Panc1 (cell line): ENCODE measurements around the gene KLC4. TPM values are rescaled to one million over a fixed set of nuclear protein-coding genes. Genes with fewer than 3 reads are reported as not detected.
A peak's percentile ranks its signal among the peaks of the same experiment; 100 is the strongest.

Experiments
- ATAC-seq: fragments of 200-7000 bp; cut with Tn5 transposase; 2 replicates; pipeline ENCODE4 v1.9.1; 2020; ENCODE audit warnings: mild to moderate bottlenecking, moderate library complexity
- BruUV-seq: library from RNA; stranded (reverse); fragments of 400-500 nt; replicated peaks from 2 replicates; lab custom pipeline; 2021; lab: Mats Ljungman, UMichigan
- CTCF ChIA-PET: fragments of 300-600 bp; sonication (Branson Sonifier 250); formaldehyde crosslinking; loops from one replicate; lab custom pipeline; 2022; ENCODE audit warnings: antibody characterized with exemption; lab: Charles Lee
- POLR2A ChIA-PET: fragments of 300-600 bp; sonication (Branson Sonifier 250); formaldehyde crosslinking; loops from one replicate; lab custom pipeline; 2022; ENCODE audit warnings: antibody characterized with exemption; lab: Charles Lee
- DNase-seq: peaks from one replicate; pipeline ENCODE4 v3.0.0-alpha.2; 2010; ENCODE audit warnings: low read depth, low spot score
- H3K27ac ChIP-seq: 2 replicates; pipeline ENCODE4 v1.5.1; 2011; ENCODE audit warnings: mild to moderate bottlenecking, low read length, inconsistent platforms
- H3K27me3 ChIP-seq: fragments of 200-500 bp; sonication (Bioruptor generic); 2 replicates; pipeline ENCODE4 v1.6.0; 2014; ENCODE audit warnings: low read length, inconsistent platforms; ENCODE audit not compliant: control insufficient read depth, insufficient read depth
- H3K36me3 ChIP-seq: fragments of 200-500 bp; sonication (Bioruptor generic); 2 replicates; pipeline ENCODE4 v1.5.1; 2014; ENCODE audit warnings: inconsistent platforms, mild to moderate bottlenecking, low read length, moderate library complexity; ENCODE audit not compliant: control insufficient read depth, insufficient read depth
- H3K4me1 ChIP-seq: 2 replicates; pipeline ENCODE4 v1.5.1; 2011; ENCODE audit warnings: inconsistent platforms, mild to moderate bottlenecking, low read length, moderate library complexity; ENCODE audit not compliant: control insufficient read depth, insufficient read depth
- H3K4me3 ChIP-seq, 2 experiments: 2 replicates each; pipeline ENCODE4 v1.5.1; 2011 to 2012; ENCODE audit warnings: low read depth in 2 of 2, low read length in 2 of 2, mild to moderate bottlenecking in 2 of 2, inconsistent platforms in 1 of 2, moderate library complexity in 1 of 2
- H3K9me3 ChIP-seq: fragments of 200-500 bp; sonication (Bioruptor generic); 2 replicates; pipeline ENCODE4 v1.5.1; 2014; ENCODE audit warnings: low read depth, mild to moderate bottlenecking, inconsistent platforms, low read length, moderate library complexity; ENCODE audit not compliant: control insufficient read depth, insufficient read depth
- POLR2AphosphoS5 ChIP-seq: IDR thresholded peaks from 2 replicates; pipeline ENCODE4 v1.6.1; 2012; ENCODE audit warnings: mild to moderate bottlenecking, low read depth, low read length, moderate library complexity
- SIN3A ChIP-seq: IDR thresholded peaks from 2 replicates; pipeline ENCODE4 v1.6.1; 2012; ENCODE audit warnings: low read depth, mild to moderate bottlenecking, low read length, moderate library complexity, borderline replicate concordance; ENCODE audit not compliant: insufficient read depth
- TCF7L2 ChIP-seq: IDR thresholded peaks from 2 replicates; pipeline ENCODE4 v1.6.1; 2011; ENCODE audit warnings: mild to moderate bottlenecking, low read depth, low read length, inconsistent platforms
- in situ Hi-C: cut with HindIII; loops from 2 replicates; pipeline ENCODE4 v1.10.0; 2016; ENCODE audit warnings: low sequenced_read_pairs, low pct_unique_long_range_greater_than_20kb
- intact Hi-C: fragments of 100-400 bp; cut with micrococcal nuclease; formaldehyde crosslinking; loops from one replicate; pipeline ENCODE4 v1.10.0; 2022; ENCODE audit not compliant: unreplicated experiment
- total RNA-seq: library from RNA; stranded (reverse); gene quantifications from one replicate; pipeline ENCODE4 v1.2.1, GENCODE V29; 2021; ENCODE audit not compliant: unreplicated experiment
- TF ChIP-seq, protein P1 (sequence below): fragments of 450-650 bp; IDR thresholded peaks from 2 replicates; pipeline ENCODE4 v1.5.1; 2017; ENCODE audit warnings: mild to moderate bottlenecking
- TF ChIP-seq, protein P2 (sequence below), 2 experiments: IDR thresholded peaks; 2 replicates each; pipeline ENCODE4 v1.6.1; 2011 to 2012; ENCODE audit warnings: low read depth in 2 of 2, control low read depth in 1 of 2, low read length in 1 of 2, mild to moderate bottlenecking in 1 of 2, moderate library complexity in 1 of 2; ENCODE audit not compliant: insufficient read depth in 1 of 2

KLC4 gene
- total RNA-seq, 1 experiment from 2014 or later, result 22.6 TPM

DNA sequence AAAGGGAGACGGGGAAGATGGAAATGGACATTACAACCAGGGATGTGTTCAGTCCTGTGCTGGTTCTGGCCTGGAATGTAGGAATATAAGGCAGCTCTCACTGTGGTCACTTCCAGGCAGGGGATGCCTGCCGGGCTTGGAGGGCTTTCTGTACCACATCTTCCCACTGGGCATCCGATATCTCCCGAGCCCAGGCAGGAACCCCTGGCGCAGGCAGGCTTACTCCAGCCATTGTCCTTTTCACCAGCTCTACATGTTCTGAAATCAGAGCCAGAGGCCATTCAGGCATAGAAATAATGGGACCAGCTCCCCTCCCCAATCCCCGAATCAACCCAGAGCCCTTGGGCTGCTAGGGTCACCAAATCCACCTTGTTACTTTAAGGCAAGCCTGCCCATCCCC is 47.1 kb upstream of the KLC4 start:
- ChIA-PET POLR2A (interaction anchor here (0.6 kb wide), 1 partner anchor 37 kb away, joined by 5 read pairs; no protein-coding TSS in a partner anchor), CTCF (no interaction called here)
- Histone ChIP-seq H3K27ac (peak overlapping the region; percentile 71), H3K4me1 (peaks cover 20% of the 10 kb centered on the region), H3K9me3 (no peaks in the 10 kb centered on the region), H3K27me3 (no peaks in the 10 kb centered on the region), H3K4me3 (peak overlapping the region; percentile 80 to 87), H3K36me3 (peaks cover 22% of the 10 kb centered on the region)
- in situ Hi-C loops (no loop called here), intact Hi-C loops (loop anchor here (5.0 kb wide), 1 partner anchor 110 kb away; no protein-coding TSS in a partner anchor)
- no TSS peak for BruUV-seq
- DNase-seq, result no peak
- TF ChIP-seq, protein P1, sequence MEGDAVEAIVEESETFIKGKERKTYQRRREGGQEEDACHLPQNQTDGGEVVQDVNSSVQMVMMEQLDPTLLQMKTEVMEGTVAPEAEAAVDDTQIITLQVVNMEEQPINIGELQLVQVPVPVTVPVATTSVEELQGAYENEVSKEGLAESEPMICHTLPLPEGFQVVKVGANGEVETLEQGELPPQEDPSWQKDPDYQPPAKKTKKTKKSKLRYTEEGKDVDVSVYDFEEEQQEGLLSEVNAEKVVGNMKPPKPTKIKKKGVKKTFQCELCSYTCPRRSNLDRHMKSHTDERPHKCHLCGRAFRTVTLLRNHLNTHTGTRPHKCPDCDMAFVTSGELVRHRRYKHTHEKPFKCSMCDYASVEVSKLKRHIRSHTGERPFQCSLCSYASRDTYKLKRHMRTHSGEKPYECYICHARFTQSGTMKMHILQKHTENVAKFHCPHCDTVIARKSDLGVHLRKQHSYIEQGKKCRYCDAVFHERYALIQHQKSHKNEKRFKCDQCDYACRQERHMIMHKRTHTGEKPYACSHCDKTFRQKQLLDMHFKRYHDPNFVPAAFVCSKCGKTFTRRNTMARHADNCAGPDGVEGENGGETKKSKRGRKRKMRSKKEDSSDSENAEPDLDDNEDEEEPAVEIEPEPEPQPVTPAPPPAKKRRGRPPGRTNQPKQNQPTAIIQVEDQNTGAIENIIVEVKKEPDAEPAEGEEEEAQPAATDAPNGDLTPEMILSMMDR, result no peak
- ATAC-seq, result no peak

DNA sequence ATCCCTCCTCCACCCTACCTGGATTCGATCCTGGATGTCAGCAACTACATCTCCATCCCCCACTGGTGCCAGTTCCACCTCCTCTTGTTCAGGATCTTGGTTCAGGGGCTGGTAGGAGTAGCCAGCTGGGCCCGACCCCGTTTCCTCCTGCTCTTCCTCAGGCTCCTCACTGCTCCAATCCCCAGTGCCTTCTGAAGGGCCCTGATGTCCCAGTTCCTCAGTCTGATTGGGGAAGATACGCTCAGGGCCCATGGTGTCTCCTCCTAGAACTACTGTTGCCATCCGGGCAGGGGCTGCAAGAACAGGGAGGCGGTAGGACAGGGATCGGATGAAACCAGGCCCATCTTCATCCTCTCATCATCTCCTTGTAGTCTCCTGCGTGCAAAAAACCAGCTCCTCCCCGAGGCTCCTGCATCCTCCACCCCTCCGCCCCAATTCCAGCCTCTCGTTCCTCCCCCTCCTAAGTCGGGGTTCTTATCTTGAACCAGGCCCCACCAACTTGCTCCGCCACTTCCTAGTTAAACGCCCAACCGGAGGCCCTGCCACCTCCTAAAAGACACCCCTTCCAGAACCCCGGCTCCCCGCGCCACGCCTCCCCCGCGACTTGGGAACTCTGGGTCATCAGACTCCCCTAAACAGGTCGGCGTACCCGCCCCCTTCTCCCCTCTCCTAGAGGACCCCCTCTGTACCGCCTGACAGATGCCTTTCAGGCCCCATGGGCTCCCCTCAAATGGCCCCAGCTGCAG is 46.2 kb upstream of the KLC4 start:
- POLR2A ChIA-PET, result interaction anchor here (0.6 to 1.0 kb wide), 3 partner anchors 25 to 169 kb away, joined by 3 to 5 read pairs (median 3); partner anchors contain the start of gene CUL9
- H3K4me3 ChIP-seq, result peak overlapping the region; percentile 80 to 87
- H3K36me3 ChIP-seq, result peaks cover 21% of the 10 kb centered on the region
- no peaks in the 10 kb centered on the region for H3K27me3 ChIP-seq
- in situ Hi-C loops, result no loop called here
- no TSS peak for BruUV-seq
- no peaks in the 10 kb centered on the region for H3K9me3 ChIP-seq
- H3K27ac ChIP-seq, result peak overlapping the region; percentile 71
- intact Hi-C loops, result loop anchor here (5.0 kb wide), 1 partner anchor 111 kb away; no protein-coding TSS in a partner anchor
- DNase-seq (no peak), ATAC-seq (peak; percentile 8)
- 0 out of 2 replicates have a peak, but pooled peaks have one; percentile 68 for TF ChIP-seq SIN3A
- TF ChIP-seq, protein P1, result no peak
- H3K4me1 ChIP-seq, result peaks cover 20% of the 10 kb centered on the region
- CTCF ChIA-PET, result interaction anchor here (1.0 kb wide), 1 partner anchor 112 kb away, joined by 3 read pairs; no protein-coding TSS in a partner anchor

DNA sequence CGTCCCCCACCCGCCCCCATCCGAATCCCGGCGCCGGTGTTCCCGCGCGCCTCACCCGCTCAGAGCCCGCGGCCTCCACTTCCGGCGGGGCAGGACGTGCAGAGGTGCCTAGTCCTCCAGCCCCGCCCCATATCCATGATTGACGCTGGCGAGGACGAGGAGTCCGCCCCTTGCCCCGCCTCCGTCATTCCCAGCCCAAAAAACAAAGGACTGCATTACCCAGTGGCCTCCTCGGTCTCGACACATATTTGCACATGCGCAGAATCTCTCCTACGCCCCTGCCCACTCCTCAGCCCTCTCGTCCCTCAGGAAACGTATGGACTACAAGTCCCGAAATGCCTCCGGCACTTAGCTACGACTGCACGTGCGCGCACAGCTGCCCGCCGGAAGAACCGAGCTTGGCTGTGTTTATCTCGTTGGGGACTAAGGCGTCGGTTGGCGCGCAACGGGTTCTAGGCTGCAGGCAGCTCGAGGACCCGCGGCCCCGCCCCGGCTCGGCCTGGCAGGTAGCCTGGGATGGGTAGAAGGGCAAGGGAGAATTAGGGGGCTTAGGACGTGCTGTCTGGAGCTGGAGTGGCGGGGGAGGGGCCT is 45.5 kb upstream of the KLC4 start, which contains the start of the genes KLHDC3 and MEA1:
Gene KLHDC3, plus strand, starts transcription at position 407 of the 591 bp plus-strand sequence. CDS start 2,944 bp downstream, outside the sequence.
Gene MEA1, minus strand, starts transcription at position 104 of the 591 bp plus-strand sequence. CDS start 133 bp downstream, outside the sequence.
- no peaks in the 10 kb centered on the region for H3K27me3 ChIP-seq
- ATAC-seq, result peak; percentile 97
- POLR2A ChIA-PET, result interaction anchor here (0.6 to 1.0 kb wide), 3 partner anchors 26 to 168 kb away, joined by 3 read pairs; partner anchors contain the start of gene CUL9
- DNase-seq, result peak; percentile 99
- BruUV-seq, result no TSS peak
- H3K4me1 ChIP-seq, result peaks cover 20% of the 10 kb centered on the region
- H3K4me3 ChIP-seq, result peak within 1 kb of the TSS; percentile 87 to 95
- peak; percentile 63; the same call in 1 of the 2 replicates for TF ChIP-seq POLR2AphosphoS5
- TF ChIP-seq SIN3A, result no peak
- TF ChIP-seq, protein P1, result no peak
- TF ChIP-seq, protein P2, sequence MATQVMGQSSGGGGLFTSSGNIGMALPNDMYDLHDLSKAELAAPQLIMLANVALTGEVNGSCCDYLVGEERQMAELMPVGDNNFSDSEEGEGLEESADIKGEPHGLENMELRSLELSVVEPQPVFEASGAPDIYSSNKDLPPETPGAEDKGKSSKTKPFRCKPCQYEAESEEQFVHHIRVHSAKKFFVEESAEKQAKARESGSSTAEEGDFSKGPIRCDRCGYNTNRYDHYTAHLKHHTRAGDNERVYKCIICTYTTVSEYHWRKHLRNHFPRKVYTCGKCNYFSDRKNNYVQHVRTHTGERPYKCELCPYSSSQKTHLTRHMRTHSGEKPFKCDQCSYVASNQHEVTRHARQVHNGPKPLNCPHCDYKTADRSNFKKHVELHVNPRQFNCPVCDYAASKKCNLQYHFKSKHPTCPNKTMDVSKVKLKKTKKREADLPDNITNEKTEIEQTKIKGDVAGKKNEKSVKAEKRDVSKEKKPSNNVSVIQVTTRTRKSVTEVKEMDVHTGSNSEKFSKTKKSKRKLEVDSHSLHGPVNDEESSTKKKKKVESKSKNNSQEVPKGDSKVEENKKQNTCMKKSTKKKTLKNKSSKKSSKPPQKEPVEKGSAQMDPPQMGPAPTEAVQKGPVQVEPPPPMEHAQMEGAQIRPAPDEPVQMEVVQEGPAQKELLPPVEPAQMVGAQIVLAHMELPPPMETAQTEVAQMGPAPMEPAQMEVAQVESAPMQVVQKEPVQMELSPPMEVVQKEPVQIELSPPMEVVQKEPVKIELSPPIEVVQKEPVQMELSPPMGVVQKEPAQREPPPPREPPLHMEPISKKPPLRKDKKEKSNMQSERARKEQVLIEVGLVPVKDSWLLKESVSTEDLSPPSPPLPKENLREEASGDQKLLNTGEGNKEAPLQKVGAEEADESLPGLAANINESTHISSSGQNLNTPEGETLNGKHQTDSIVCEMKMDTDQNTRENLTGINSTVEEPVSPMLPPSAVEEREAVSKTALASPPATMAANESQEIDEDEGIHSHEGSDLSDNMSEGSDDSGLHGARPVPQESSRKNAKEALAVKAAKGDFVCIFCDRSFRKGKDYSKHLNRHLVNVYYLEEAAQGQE (IDR thresholded peaks at IDR 0.05; ENCODE audit: insufficient read depth in 1 of 2, low read depth in 2 of 2, low read length in 1 of 2), result no peak
- no peak for TF ChIP-seq TCF7L2
- CTCF ChIA-PET, result interaction anchor here (1.0 kb wide), 1 partner anchor 113 kb away, joined by 3 read pairs; no protein-coding TSS in a partner anchor
- in situ Hi-C loops (no loop called here), intact Hi-C loops (loop anchor here (5.0 kb wide), 1 partner anchor 112 kb away; no protein-coding TSS in a partner anchor)
- no peaks in the 10 kb centered on the region for H3K9me3 ChIP-seq
- peak within 1 kb of the TSS; percentile 94 for H3K27ac ChIP-seq
- peaks cover 19% of the 10 kb centered on the region for H3K36me3 ChIP-seq
